ENCODE data around the gene CPNE5. TPM values are rescaled to one million over a fixed set of nuclear protein-coding genes. Genes with fewer than 3 reads are reported as not detected.

Gene CPNE5
- total RNA-seq, 1 donor from 2014 or later: 1.2 TPM

GRCh38 chr6:36867471-36868224 lies 28.4 kb upstream of the CPNE5 start:
- Mint-ChIP-seq H3K36me3 (peaks cover 31% of the 10 kb centered on the region), H3K4me1 (peaks cover 11% of the 10 kb centered on the region)

GRCh38 chr6:36865835-36866234 lies 26.6 kb upstream of the CPNE5 start:
- Mint-ChIP-seq H3K4me3 (no peak overlapping the region), H3K9me3 (no peaks in the 10 kb centered on the region), H3K27ac (no peak overlapping the region), H3K36me3 (peaks cover 32% of the 10 kb centered on the region), H3K27me3 (ENCODE audit: low read depth) (no peaks in the 10 kb centered on the region), H3K4me1 (peaks cover 11% of the 10 kb centered on the region)
- TF ChIP-seq CTCF (IDR thresholded peaks at IDR 0.05; ENCODE audit: unreplicated experiment): no peak
- no peak for DNase-seq (ENCODE audit: low spot score in 2 of 2, unreplicated experiment in 2 of 2)

More at GRCh38 chr6:36867471-36868224, 28.4 kb upstream of the CPNE5 start:
- H3K4me3 Mint-ChIP-seq: no peak overlapping the region
- no peak for TF ChIP-seq CTCF (IDR thresholded peaks at IDR 0.05; ENCODE audit: unreplicated experiment)
- no peak overlapping the region for H3K27ac Mint-ChIP-seq
- no peaks in the 10 kb centered on the region for H3K27me3 Mint-ChIP-seq (ENCODE audit: low read depth)
- no peak for DNase-seq (ENCODE audit: low spot score in 2 of 2, unreplicated experiment in 2 of 2)
- no peaks in the 10 kb centered on the region for H3K9me3 Mint-ChIP-seq

GRCh38 chr6:36863670-36864540 lies 24.7 kb upstream of the CPNE5 start:
- Mint-ChIP-seq H3K4me1 (peaks cover 12% of the 10 kb centered on the region), H3K4me3 (no peak overlapping the region), H3K27me3 (ENCODE audit: low read depth) (no peaks in the 10 kb centered on the region), H3K9me3 (no peaks in the 10 kb centered on the region), H3K27ac (no peak overlapping the region), H3K36me3 (peaks cover 29% of the 10 kb centered on the region)
- DNase-seq (ENCODE audit: low spot score in 2 of 2, unreplicated experiment in 2 of 2): no peak
- no peak for TF ChIP-seq CTCF (IDR thresholded peaks at IDR 0.05; ENCODE audit: unreplicated experiment)

GRCh38 chr6:36862848-36863382 lies 23.7 kb upstream of the CPNE5 start:
- no peak for TF ChIP-seq CTCF (IDR thresholded peaks at IDR 0.05; ENCODE audit: unreplicated experiment)
- no peak for DNase-seq (ENCODE audit: low spot score in 2 of 2, unreplicated experiment in 2 of 2)
- H3K27me3 Mint-ChIP-seq (ENCODE audit: low read depth): no peaks in the 10 kb centered on the region
- H3K9me3 Mint-ChIP-seq: no peaks in the 10 kb centered on the region
- no peak overlapping the region for H3K27ac Mint-ChIP-seq
- H3K4me1 Mint-ChIP-seq: peaks cover 16% of the 10 kb centered on the region
- peaks cover 34% of the 10 kb centered on the region for H3K36me3 Mint-ChIP-seq
- no peak overlapping the region for H3K4me3 Mint-ChIP-seq

- no peak overlapping the region for H3K4me3 Mint-ChIP-seq
- no peaks in the 10 kb centered on the region for H3K9me3 Mint-ChIP-seq
- no peaks in the 10 kb centered on the region for H3K27me3 Mint-ChIP-seq (ENCODE audit: low read depth)
- TF ChIP-seq CTCF (IDR thresholded peaks at IDR 0.05; ENCODE audit: unreplicated experiment): no peak
- no peak for DNase-seq (ENCODE audit: low spot score in 2 of 2, unreplicated experiment in 2 of 2)
- peaks cover 10% of the 10 kb centered on the region for H3K4me1 Mint-ChIP-seq
- H3K27ac Mint-ChIP-seq: no peak overlapping the region
- H3K36me3 Mint-ChIP-seq: peaks cover 30% of the 10 kb centered on the region
Observed at GRCh38 chr6:36862164-36862847, 23.1 kb upstream of the CPNE5 start.
